Measurements from ENCODE around the gene CDC42BPA. TPM values are rescaled to one million over a fixed set of nuclear protein-coding genes. Genes with fewer than 3 reads are reported as not detected.
"Not testable (repeated sequence)": the region's sequence is repeated elsewhere in the genome, so short reads cannot be mapped to it uniquely, and the experiment has no call there.

The CDC42BPA gene
- total and polyA plus RNA-seq, 2 experiments from 2014 or later, result 25.1 to 25.2 TPM

- no peak overlapping the region for H3K27ac ChIP-seq
- no peaks in the 10 kb centered on the region for H3K4me1 ChIP-seq (ENCODE audit: low read depth)
- no peak overlapping the region for H3K4me3 ChIP-seq
- no peaks in the 10 kb centered on the region for H3K27me3 ChIP-seq
- no peaks in the 10 kb centered on the region for H3K36me3 ChIP-seq
- no peak for DNase-seq (ENCODE audit: low read depth in 1 of 2, low spot score in 1 of 2)
- TF ChIP-seq CTCF (IDR thresholded peaks at IDR 0.05; ENCODE audit: low read depth, low read length), result no peak
- H3K9me3 ChIP-seq (ENCODE audit: low read depth), result no peaks in the 10 kb centered on the region
These were observed 357.1 kb downstream of the CDC42BPA start for GRCh38 chr1:226960944-226961765.

GRCh38 chr1:226960256-226960655 lies 358.0 kb downstream of the CDC42BPA start:
- Histone ChIP-seq H3K36me3 (no peaks in the 10 kb centered on the region), H3K4me1 (ENCODE audit: low read depth) (no peaks in the 10 kb centered on the region), H3K9me3 (ENCODE audit: low read depth) (no peaks in the 10 kb centered on the region), H3K27ac (no peak overlapping the region), H3K27me3 (no peaks in the 10 kb centered on the region), H3K4me3 (no peak overlapping the region)
- no peak for DNase-seq (ENCODE audit: low read depth in 1 of 2, low spot score in 1 of 2)
- TF ChIP-seq CTCF (IDR thresholded peaks at IDR 0.05; ENCODE audit: low read depth, low read length), result no peak

- Histone ChIP-seq H3K27ac (no peak overlapping the region), H3K4me1 (ENCODE audit: low read depth) (no peaks in the 10 kb centered on the region), H3K36me3 (no peaks in the 10 kb centered on the region), H3K27me3 (no peaks in the 10 kb centered on the region), H3K4me3 (no peak overlapping the region), H3K9me3 (ENCODE audit: low read depth) (no peaks in the 10 kb centered on the region)
- no peak for TF ChIP-seq CTCF (IDR thresholded peaks at IDR 0.05; ENCODE audit: low read depth, low read length)
- DNase-seq (ENCODE audit: low read depth in 1 of 2, low spot score in 1 of 2), result no peak
These were observed 360.0 kb downstream of the CDC42BPA start for GRCh38 chr1:226958300-226958699.

- no peaks in the 10 kb centered on the region for H3K9me3 ChIP-seq (ENCODE audit: low read depth)
- no peaks in the 10 kb centered on the region for H3K36me3 ChIP-seq
- no peak overlapping the region for H3K27ac ChIP-seq
- DNase-seq (ENCODE audit: low read depth in 1 of 2, low spot score in 1 of 2), result no peak
- no peak for TF ChIP-seq CTCF (IDR thresholded peaks at IDR 0.05; ENCODE audit: low read depth, low read length)
- H3K4me3 ChIP-seq, result no peak overlapping the region
- no peaks in the 10 kb centered on the region for H3K4me1 ChIP-seq (ENCODE audit: low read depth)
- no peaks in the 10 kb centered on the region for H3K27me3 ChIP-seq
These were observed 360.6 kb downstream of the CDC42BPA start for GRCh38 chr1:226957714-226958113.

DNA sequence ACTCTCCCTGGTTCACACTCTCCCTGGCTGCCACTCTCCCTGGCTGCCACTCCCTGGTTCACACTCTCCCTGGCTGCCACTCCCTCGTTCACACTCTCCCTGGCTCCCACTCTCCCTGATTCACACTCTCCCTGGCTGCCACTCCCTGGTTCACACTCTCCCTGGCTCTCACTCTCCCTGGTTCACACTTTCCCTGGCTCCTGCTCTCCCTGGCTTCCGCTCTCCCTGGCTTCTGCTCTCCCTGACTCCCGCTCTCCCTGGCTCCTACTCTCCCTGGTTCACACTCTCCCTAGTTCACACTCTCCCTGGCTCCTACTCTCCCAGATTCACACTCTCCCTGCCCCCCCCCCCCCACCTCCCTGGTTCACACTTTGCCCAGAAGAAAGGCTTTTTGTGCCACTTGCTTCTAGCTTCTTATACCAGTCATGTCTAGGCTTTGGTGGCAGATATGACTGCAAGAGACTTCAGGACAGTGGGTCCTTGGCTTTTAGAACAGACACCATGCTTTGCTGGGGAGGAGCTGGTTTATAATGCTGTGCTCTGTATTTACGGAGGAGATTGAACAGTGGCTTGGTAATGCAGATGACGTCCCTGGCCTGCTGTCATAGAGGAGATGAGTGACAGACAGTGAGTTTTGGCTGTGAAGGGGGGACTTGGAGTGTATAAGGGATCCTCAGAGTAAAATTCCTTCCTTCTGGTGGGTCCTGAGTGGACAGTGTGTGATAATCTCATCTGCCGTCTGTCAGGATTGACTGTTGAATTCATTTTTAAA lies 361.2 kb downstream of the CDC42BPA start:
- Histone ChIP-seq H3K36me3 (no peaks in the 10 kb centered on the region), H3K4me1 (ENCODE audit: low read depth) (no peaks in the 10 kb centered on the region), H3K27ac (no peak overlapping the region), H3K9me3 (ENCODE audit: low read depth) (no peaks in the 10 kb centered on the region), H3K4me3 (no peak overlapping the region), H3K27me3 (no peaks in the 10 kb centered on the region)
- no peak for DNase-seq (ENCODE audit: low read depth in 1 of 2, low spot score in 1 of 2)
- TF ChIP-seq CTCF (IDR thresholded peaks at IDR 0.05; ENCODE audit: low read depth, low read length), result no peak

DNA sequence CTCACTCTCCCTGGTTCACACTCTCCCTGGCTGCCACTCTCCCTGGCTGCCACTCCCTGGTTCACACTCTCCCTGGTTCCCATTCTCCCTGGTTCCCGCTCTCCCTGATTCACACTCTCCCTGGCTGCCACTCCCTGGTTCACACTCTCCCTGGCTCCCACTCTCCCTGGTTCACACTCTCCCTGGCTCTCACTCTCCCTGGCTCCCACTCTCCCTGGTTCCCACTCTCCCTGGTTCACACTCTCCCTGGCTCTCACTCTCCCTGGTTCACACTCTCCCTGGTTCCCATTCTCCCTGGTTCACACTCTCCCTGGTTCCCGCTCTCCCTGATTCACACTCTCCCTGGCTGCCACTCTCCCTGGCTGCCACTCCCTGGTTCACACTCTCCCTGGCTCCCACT lies 362.4 kb downstream of the CDC42BPA start:
- not testable (repeated sequence) for H3K27me3 ChIP-seq; H3K4me3 ChIP-seq; DNase-seq (ENCODE audit: low read depth in 1 of 2, low spot score in 1 of 2); H3K4me1 ChIP-seq (ENCODE audit: low read depth); H3K36me3 ChIP-seq; H3K27ac ChIP-seq; H3K9me3 ChIP-seq (ENCODE audit: low read depth)

Measured in cardiac muscle cell (in vitro differentiated cells and primary cell).